Activated CD4-positive, alpha-beta T cell treated with anti-CD3 and anti-CD28 coated beads, Interleukin-10, Interleukin-2, amounts not matched to agents 100 ng/mL and 50 ng/mL, durations not matched to agents 16 hours and 8 hours (primary cell): Measurements from ENCODE around the gene SMYD1.

ENCODE experiments used
- DNase-seq: peaks from one replicate; pipeline ENCODE4 v3.0.0-alpha.2; 2020

Gene SMYD1

GRCh38 chr2:88090446-88091283, 23.0 kb downstream of the SMYD1 start:
- no peak for DNase-seq

- DNase-seq, result no peak
These were observed 24.3 kb downstream of the SMYD1 start for GRCh38 chr2:88091943-88092342.

GRCh38 chr2:88092773-88093172, 25.1 kb downstream of the SMYD1 start:
- DNase-seq, result no peak

GRCh38 chr2:88095022-88095421, 27.4 kb downstream of the SMYD1 start:
- no peak for DNase-seq

GRCh38 chr2:88096708-88097107, 29.1 kb downstream of the SMYD1 start:
- DNase-seq, result no peak

GRCh38 chr2:88097192-88097591, 29.6 kb downstream of the SMYD1 start:
- DNase-seq, result no peak

- DNase-seq, result no peak
These were observed 30.4 kb downstream of the SMYD1 start for GRCh38 chr2:88097891-88098557.

- DNase-seq, result no peak
These were observed 30.9 kb downstream of the SMYD1 start for GRCh38 chr2:88098558-88098900.

GRCh38 chr2:88099798-88100488, 32.3 kb downstream of the SMYD1 start:
- no peak for DNase-seq

- no peak for DNase-seq
These were observed 32.8 kb downstream of the SMYD1 start for GRCh38 chr2:88100489-88100858.

- no peak for DNase-seq
These were observed 41.2 kb downstream of the SMYD1 start for GRCh38 chr2:88108796-88109195.

- DNase-seq, result no peak
These were observed 43.2 kb downstream of the SMYD1 start for GRCh38 chr2:88110830-88111229.

GRCh38 chr2:88113069-88113468, 45.4 kb downstream of the SMYD1 start:
- DNase-seq, result no peak

GRCh38 chr2:88114889-88115288, 47.3 kb downstream of the SMYD1 start:
- DNase-seq, result no peak

- DNase-seq, result no peak
These were observed 48.3 kb downstream of the SMYD1 start for GRCh38 chr2:88115825-88116518.

GRCh38 chr2:88116669-88117432, 49.2 kb downstream of the SMYD1 start:
- DNase-seq, result no peak

GRCh38 chr2:88117973-88118372, 50.3 kb downstream of the SMYD1 start:
- DNase-seq, result no peak

GRCh38 chr2:88121678-88122077, 54.1 kb downstream of the SMYD1 start:
- no peak for DNase-seq

- no peak for DNase-seq
These were observed 54.7 kb downstream of the SMYD1 start for GRCh38 chr2:88122141-88122884.

- no peak for DNase-seq
These were observed 55.7 kb downstream of the SMYD1 start for GRCh38 chr2:88123164-88123974.
